PC-3 (cell line): ENCODE measurements around the gene NRG3.

ENCODE experiments used
- CTCF ChIP-seq: fragments of 300-600 bp; sonication (generic); conservative IDR thresholded peaks from 2 replicates; pipeline ENCODE4 v1.5.1; 2017; ENCODE audit warnings: antibody characterized with exemption, low read depth, mild to moderate bottlenecking, low read length
- EZH2 ChIP-seq: fragments of 300-600 bp; sonication (generic); IDR thresholded peaks from one replicate; pipeline ENCODE4 v1.6.1; 2017; ENCODE audit warnings: antibody characterized with exemption, mild to moderate bottlenecking, low read length; ENCODE audit not compliant: unreplicated experiment
- EZH2phosphoT487 ChIP-seq: fragments of 300-600 bp; sonication (generic); IDR thresholded peaks from 2 replicates; pipeline ENCODE4 v1.6.1; 2018; ENCODE audit warnings: mild to moderate bottlenecking, antibody characterized with exemption, low read length, borderline replicate concordance

DNA sequence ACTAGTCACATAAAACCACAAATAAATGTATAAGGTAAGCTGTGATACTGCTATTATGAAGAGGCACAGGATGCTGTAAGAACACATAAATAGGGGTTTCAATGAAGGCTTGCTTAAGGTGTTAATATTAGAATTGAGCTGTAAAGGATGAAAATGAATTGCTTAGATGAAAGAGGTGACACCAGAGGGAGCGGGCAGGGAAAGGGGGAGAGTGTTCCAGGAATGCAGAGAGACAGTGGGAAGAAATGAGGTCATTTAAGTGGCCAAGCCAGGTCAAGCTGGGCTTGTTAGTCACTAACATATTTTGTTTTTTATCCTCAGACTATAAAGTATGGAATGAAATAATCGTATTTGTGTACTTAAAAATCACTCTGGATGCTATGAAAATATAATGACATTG, 193.5 kb downstream of the NRG3 start:
- TF ChIP-seq CTCF (no peak), EZH2phosphoT487 (no peak), EZH2 (no peak)
